Omental fat pad (tissue), 4 donors: ENCODE measurements around the gene AADAT. TPM values are rescaled to one million over a fixed set of nuclear protein-coding genes. Genes with fewer than 3 reads are reported as not detected.

Experiments used
- ATAC-seq: fragments of 150-250 bp; one replicate; pipeline ENCODE4 v1.9.1; 2016; ENCODE audit warnings: mild to moderate bottlenecking, moderate library complexity; ENCODE audit not compliant: low FRiP score
- DNase-seq: peaks from one replicate; pipeline ENCODE4 v3.0.0-alpha.2; 2019; ENCODE audit warnings: low spot score
- CTCF ChIP-seq, 3 donors: fragments of 450-650 bp; IDR thresholded peaks; one replicate each; pipeline ENCODE4 v1.5.1; 2016 to 2017; ENCODE audit warnings: antibody characterized with exemption in 3 of 3, mild to moderate bottlenecking in 3 of 3, moderate library complexity in 2 of 3
- total RNA-seq, 4 donors: library from RNA; depleted of rRNA; stranded (reverse); fragments of >200 nt; gene quantifications; one replicate each; pipeline ENCODE4 v1.1.0, GENCODE V29; 2016

The AADAT gene
- total RNA-seq, 4 donors from 2014 or later: 1.9 to 4.7 (median 3.8) TPM

GRCh38 chr4:170079981-170080380, 9.8 kb downstream of the AADAT start:
- no peak for ATAC-seq
- no peak for DNase-seq
- TF ChIP-seq CTCF (IDR thresholded peaks at IDR 0.05): no peak

- no peak for DNase-seq
- ATAC-seq: no peak
- TF ChIP-seq CTCF (IDR thresholded peaks at IDR 0.05): no peak
These were observed 18.6 kb downstream of the AADAT start for GRCh38 chr4:170071196-170071595.

GRCh38 chr4:170068438-170069128, 21.2 kb downstream of the AADAT start:
- no peak for ATAC-seq
- TF ChIP-seq CTCF (IDR thresholded peaks at IDR 0.05): no peak
- DNase-seq: no peak

- ATAC-seq: no peak
- TF ChIP-seq CTCF (IDR thresholded peaks at IDR 0.05): no peak
- DNase-seq: no peak
These were observed 30.3 kb downstream of the AADAT start for GRCh38 chr4:170059421-170059820.

GRCh38 chr4:170058826-170059225, 30.9 kb downstream of the AADAT start:
- no peak for ATAC-seq

GRCh38 chr4:170057866-170058265, 31.9 kb downstream of the AADAT start:
- ATAC-seq: no peak
- TF ChIP-seq CTCF (IDR thresholded peaks at IDR 0.05): no peak
- DNase-seq: no peak

More at GRCh38 chr4:170058826-170059225, 30.9 kb downstream of the AADAT start:
- no peak for DNase-seq
- no peak for TF ChIP-seq CTCF (IDR thresholded peaks at IDR 0.05)

- ATAC-seq: no peak
These were observed 36.8 kb downstream of the AADAT start for GRCh38 chr4:170052919-170053318.

More at GRCh38 chr4:170052919-170053318, 36.8 kb downstream of the AADAT start:
- TF ChIP-seq CTCF (IDR thresholded peaks at IDR 0.05): no peak
- DNase-seq: no peak
